IMR-90 (cell line): ENCODE measurements around the gene ELMO1. TPM values are rescaled to one million over a fixed set of nuclear protein-coding genes. Genes with fewer than 3 reads are reported as not detected.

ENCODE experiments used
- ATAC-seq: fragments of 200-7000 bp; cut with Tn5 transposase; 2 replicates; pipeline ENCODE4 v1.9.1; 2020; ENCODE audit warnings: low read depth, mild to moderate bottlenecking, moderate library complexity
- BruUV-seq: library from RNA; stranded (reverse); fragments of 400-500 nt; replicated peaks from 2 replicates; lab custom pipeline; 2021; lab: Mats Ljungman, UMichigan
- CTCF ChIA-PET: fragments of 300-600 bp; formaldehyde crosslinking; extraction: SDS; loops from one replicate; lab custom pipeline; 2021; ENCODE audit warnings: antibody characterized with exemption; lab: Yijun Ruan, JAX
- POLR2A ChIA-PET: fragments of 300-600 bp; sonication (Branson Sonifier 250); formaldehyde crosslinking; loops from one replicate; lab custom pipeline; 2022; ENCODE audit warnings: antibody characterized with exemption; ENCODE audit not compliant: unreplicated experiment; lab: Charles Lee
- DNase-seq: peaks from one replicate; pipeline ENCODE4 v3.0.0; 2013
- H2AFZ ChIP-seq: replicated peaks from 2 replicates; pipeline ENCODE3; 2013; ENCODE audit warnings: low read length, mild to moderate bottlenecking; ENCODE audit not compliant: poor library complexity
- H2AK5ac ChIP-seq: 2 replicates; pipeline ENCODE4 v1.6.1; 2013; ENCODE audit warnings: low read depth, low read length, inconsistent platforms
- H2AK9ac ChIP-seq: replicated peaks from 2 replicates; pipeline ENCODE3; 2013; ENCODE audit warnings: mild to moderate bottlenecking, low read depth, low read length, moderate library complexity; ENCODE audit not compliant: poor library complexity
- H2BK120ac ChIP-seq: 2 replicates; pipeline ENCODE4 v1.6.1; 2013; ENCODE audit warnings: low read depth, low read length, inconsistent platforms
- H2BK15ac ChIP-seq: 3 replicates; pipeline ENCODE4 v1.6.1; 2013; ENCODE audit warnings: low read depth, low read length, inconsistent platforms
- H2BK20ac ChIP-seq: 2 replicates; pipeline ENCODE4 v1.6.1; 2013; ENCODE audit warnings: low read depth, mild to moderate bottlenecking, inconsistent platforms, low read length, moderate library complexity
- H2BK5ac ChIP-seq: 2 replicates; pipeline ENCODE4 v1.6.1; 2013; ENCODE audit warnings: mild to moderate bottlenecking, low read depth, low read length, inconsistent platforms; ENCODE audit not compliant: poor library complexity, severe bottlenecking
- H3K14ac ChIP-seq: replicated peaks from 2 replicates; pipeline ENCODE4 v1.6.1; 2013; ENCODE audit warnings: low read depth, low read length, inconsistent platforms
- H3K18ac ChIP-seq: 2 replicates; pipeline ENCODE4 v1.6.1; 2013; ENCODE audit warnings: low read depth, low read length, control low read depth
- H3K23ac ChIP-seq: 2 replicates; pipeline ENCODE4 v1.6.1; 2013; ENCODE audit warnings: low read depth, low read length, inconsistent platforms
- H3K27ac ChIP-seq: 2 replicates; pipeline ENCODE4 v1.5.1; 2013; ENCODE audit warnings: mild to moderate bottlenecking, control low read depth, low read length; ENCODE audit not compliant: insufficient read depth
- H3K27me3 ChIP-seq: 2 replicates; pipeline ENCODE4 v1.6.1; 2013; ENCODE audit warnings: low read length; ENCODE audit not compliant: control insufficient read depth, insufficient read depth
- H3K36me3 ChIP-seq: 2 replicates; pipeline ENCODE4 v1.6.1; 2013; ENCODE audit warnings: low read length, mixed read lengths; ENCODE audit not compliant: control insufficient read depth, insufficient read depth
- H3K4ac ChIP-seq: 2 replicates; pipeline ENCODE4 v1.6.1; 2013; ENCODE audit warnings: low read depth, low read length, inconsistent platforms
- H3K4me1 ChIP-seq: 2 replicates; pipeline ENCODE4 v1.6.1; 2013; ENCODE audit warnings: low read length, mixed read lengths; ENCODE audit not compliant: control insufficient read depth, insufficient read depth
- H3K4me2 ChIP-seq: 2 replicates; pipeline ENCODE4 v1.6.1; 2013; ENCODE audit warnings: low read depth, mild to moderate bottlenecking, control low read depth, low read length, moderate library complexity
- H3K4me3 ChIP-seq: 2 replicates; pipeline ENCODE4 v1.5.1; 2013; ENCODE audit warnings: low read depth, mild to moderate bottlenecking, control low read depth, low read length, moderate library complexity; ENCODE audit not compliant: insufficient read depth
- H3K56ac ChIP-seq: 2 replicates; pipeline ENCODE4 v1.6.1; 2013; ENCODE audit warnings: low read length, inconsistent platforms; ENCODE audit not compliant: insufficient read depth; ENCODE audit errors: extremely low read depth
- H3K79me1 ChIP-seq, 2 experiments: 2 replicates each; pipeline ENCODE4 v1.6.1; 2013; ENCODE audit warnings: low read length in 2 of 2, inconsistent platforms in 1 of 2, low read depth in 1 of 2
- H3K9ac ChIP-seq: 2 replicates; pipeline ENCODE4 v1.6.1; 2013; ENCODE audit warnings: low read depth, low read length, control low read depth
- H3K9me1 ChIP-seq: 2 replicates; pipeline ENCODE4 v1.6.1; 2013; ENCODE audit warnings: low read length, inconsistent platforms; ENCODE audit not compliant: insufficient read depth
- H3K9me3 ChIP-seq: 2 replicates; pipeline ENCODE4 v1.6.1; 2013; ENCODE audit warnings: low read length; ENCODE audit not compliant: control insufficient read depth, insufficient read depth
- H4K20me1 ChIP-seq: 2 replicates; pipeline ENCODE4 v1.6.1; 2013; ENCODE audit warnings: low read length, inconsistent platforms; ENCODE audit not compliant: insufficient read depth
- H4K5ac ChIP-seq: 2 replicates; pipeline ENCODE4 v1.6.1; 2013; ENCODE audit warnings: mild to moderate bottlenecking, low read depth, low read length, control low read depth
- H4K8ac ChIP-seq, 2 experiments: 2 replicates each; pipeline ENCODE4 v1.6.1; 2013; ENCODE audit warnings: low read depth in 2 of 2, low read length in 2 of 2, control low read depth in 1 of 2, inconsistent platforms in 1 of 2
- H4K91ac ChIP-seq: 2 replicates; pipeline ENCODE4 v1.6.1; 2013; ENCODE audit warnings: low read depth, low read length, inconsistent platforms; ENCODE audit not compliant: insufficient read depth
- BHLHE40 ChIP-seq: fragments of 150-350 bp; IDR thresholded peaks from 2 replicates; pipeline ENCODE4 v1.6.1; 2016; ENCODE audit warnings: mild to moderate bottlenecking, low read depth, low read length
- CHD1 ChIP-seq: IDR thresholded peaks from 2 replicates; pipeline ENCODE4 v1.6.1; 2012; ENCODE audit warnings: low read depth, low read length, improper control_type of control experiment
- MAZ ChIP-seq: IDR thresholded peaks from 2 replicates; pipeline ENCODE4 v1.6.1; 2012; ENCODE audit warnings: low read depth, mild to moderate bottlenecking, low read length, improper control_type of control experiment, moderate library complexity, borderline replicate concordance
- WGBS, 2 experiments: methylation state at CpG; one replicate each; pipeline versions ENCODE4 v1.1.5 to v1.1.7; 2013; ENCODE audit warnings: missing lambda C conversion rate in 2 of 2; ENCODE audit not compliant: insufficient read length in 1 of 2; ENCODE audit errors: extremely low coverage in 2 of 2; 5-methylcytosine and 5-hydroxymethylcytosine counted together
- dilution Hi-C: fragments of 300-500 bp; cut with HindIII; formaldehyde crosslinking; loops from one replicate; pipeline ENCODE4 v1.14.3; 2018; ENCODE audit warnings: low sequenced_read_pairs; ENCODE audit not compliant: unreplicated experiment
- in situ Hi-C: fragments of 300-500 bp; cut with MboI; formaldehyde crosslinking; loops from 3 replicates; pipeline ENCODE4 v1.14.3; 2019; ENCODE audit warnings: low sequenced_read_pairs, inconsistent platforms, mixed read lengths
- intact Hi-C: fragments of 100-400 bp; cut with micrococcal nuclease; formaldehyde crosslinking; loops from 2 replicates; pipeline ENCODE4 v1.10.0; 2022
- polyA plus RNA-seq, 3 experiments: library from polyadenylated mRNA; depleted of rRNA; stranded (reverse); fragments of >200 nt; gene quantifications; 2 replicates each; pipeline ENCODE4 v1.2.3, GENCODE V29; 2012; ENCODE audit warnings: low replicate concordance in 1 of 3
- total RNA-seq: library from RNA; depleted of rRNA; stranded (reverse); fragments of >200 nt; gene quantifications from 2 replicates; pipeline ENCODE4 v1.2.3, GENCODE V29; 2012

ELMO1 gene
- total and polyA plus RNA-seq, 2 of the 4 experiments (the other 2 are of a cell fraction): 0.03 TPM; not detected in 1

DNA sequence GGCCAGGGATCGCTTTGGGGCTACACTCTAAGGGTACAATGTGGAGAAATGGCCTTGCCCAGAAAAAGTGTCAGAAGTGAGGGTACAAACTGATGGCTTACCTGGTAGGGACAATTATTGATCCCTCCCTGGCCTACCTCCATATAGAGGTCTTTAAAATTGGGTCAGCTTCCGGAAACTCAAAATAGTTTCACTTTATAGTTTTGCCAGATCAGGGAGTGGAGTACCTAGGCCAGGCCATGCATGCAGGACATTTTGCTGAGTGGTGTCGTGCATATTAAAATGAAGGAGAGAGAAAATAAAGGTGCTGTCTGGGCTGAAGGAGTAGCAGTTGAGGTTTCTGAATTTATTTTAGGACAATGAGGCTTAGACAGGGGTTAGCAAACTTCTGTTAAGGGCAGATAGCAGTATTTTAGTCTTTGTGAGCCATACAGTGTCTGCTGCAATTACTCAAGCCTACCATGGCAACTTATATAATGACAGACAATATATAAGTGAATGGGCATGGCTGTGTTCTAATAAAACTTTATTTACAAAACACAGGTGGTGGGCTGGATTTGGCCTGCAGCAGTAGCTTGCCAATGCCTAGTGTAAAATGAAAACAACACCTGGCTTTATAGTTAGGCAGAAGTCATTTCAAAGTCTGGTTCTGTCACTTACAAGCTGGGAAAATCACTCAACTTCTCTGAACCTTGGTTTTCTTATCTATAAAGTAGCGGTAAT is 547.5 kb downstream of the ELMO1 start:
- Histone ChIP-seq H2AK5ac (no peak overlapping the region), H2BK5ac (no peak overlapping the region), H3K79me1 (no peaks in the 10 kb centered on the region), H3K14ac (no peak overlapping the region), H3K27ac (no peak overlapping the region), H2AFZ (no peak overlapping the region), H2BK20ac (no peak overlapping the region), H3K9me3 (no peaks in the 10 kb centered on the region), H3K4ac (no peak overlapping the region), H3K9ac (no peak overlapping the region), H2BK120ac (no peak overlapping the region), H3K4me2 (no peak overlapping the region), H4K91ac (no peak overlapping the region), H2BK15ac (no peak overlapping the region), H3K27me3 (no peaks in the 10 kb centered on the region), H2AK9ac (no peak overlapping the region), H3K4me3 (no peak overlapping the region), H3K23ac (no peak overlapping the region), H4K8ac (no peak overlapping the region), H3K36me3 (no peaks in the 10 kb centered on the region), H3K56ac (no peak overlapping the region), H4K5ac (no peak overlapping the region), H3K9me1 (no peaks in the 10 kb centered on the region), H4K20me1 (no peaks in the 10 kb centered on the region), H3K4me1 (no peaks in the 10 kb centered on the region), H3K18ac (no peak overlapping the region)
- BruUV-seq: no TSS peak
- 20% methylated on average over 1 of the region's 4 CpGs; no CpG with 5 or more reads in 1 of the 2 experiments for WGBS, 2 experiments
- TF ChIP-seq MAZ (no peak), BHLHE40 (no peak), CHD1 (no peak)
- in situ Hi-C loops: no loop called here
- dilution Hi-C loops: no loop called here
- ChIA-PET CTCF (no interaction called here), POLR2A (no interaction called here)
- ATAC-seq (no peak), DNase-seq (no peak)
- intact Hi-C loops: no loop called here
